Activated CD8-positive, alpha-beta T cell treated with anti-CD3 and anti-CD28 coated beads, Interleukin-2, amount 10 ng/mL, durations not matched to agents 7 days and 5 days (primary cell): ENCODE measurements around the gene CENPN. TPM values are rescaled to one million over a fixed set of nuclear protein-coding genes. Genes with fewer than 3 reads are reported as not detected.
A peak's percentile ranks its signal among the peaks of the same experiment; 100 is the strongest.

Experiments
- ATAC-seq: fragments of 150-1000 bp; cut with Tn5 transposase; one replicate; pipeline ENCODE4 v1.10.0; 2021; ENCODE audit warnings: moderate library complexity
- CTCF ChIA-PET: fragments of 350-600 bp; sonication (Branson Sonifier 250); formaldehyde crosslinking; loops from one replicate; lab custom pipeline; 2021; ENCODE audit warnings: antibody characterized with exemption; lab: Charles Lee
- POLR2A ChIA-PET: fragments of 350-600 bp; sonication (Branson Sonifier 250); formaldehyde crosslinking; loops from one replicate; lab custom pipeline; 2021; ENCODE audit warnings: antibody characterized with exemption; lab: Charles Lee
- DNase-seq: peaks from one replicate; pipeline ENCODE4 v3.0.0-alpha.2; 2020
- H3K27ac Mint-ChIP-seq: one replicate; pipeline ENCODE4 v1.8.0; 2021; ENCODE audit warnings: mild to moderate bottlenecking, mixed read lengths
- H3K27me3 Mint-ChIP-seq: one replicate; pipeline ENCODE4 v1.8.0; 2021; ENCODE audit warnings: low read depth, mixed read lengths
- H3K36me3 Mint-ChIP-seq: one replicate; pipeline ENCODE4 v1.8.0; 2021; ENCODE audit warnings: low read depth, mixed read lengths
- H3K4me1 Mint-ChIP-seq: one replicate; pipeline ENCODE4 v1.8.0; 2021; ENCODE audit warnings: low read depth, mixed read lengths
- H3K4me3 Mint-ChIP-seq: one replicate; pipeline ENCODE4 v1.8.0; 2021; ENCODE audit warnings: mild to moderate bottlenecking, mixed read lengths
- H3K9me3 Mint-ChIP-seq: one replicate; pipeline ENCODE4 v1.8.0; 2022; ENCODE audit warnings: mixed read lengths; ENCODE audit not compliant: insufficient read depth
- total RNA-seq, 2 experiments: library from RNA; stranded (reverse); gene quantifications; one replicate each; pipeline ENCODE4 v1.2.3, GENCODE V29; 2021

The CENPN gene
- 10 to 100 TPM; 65.2 to 67.2 TPM for total RNA-seq

DNA sequence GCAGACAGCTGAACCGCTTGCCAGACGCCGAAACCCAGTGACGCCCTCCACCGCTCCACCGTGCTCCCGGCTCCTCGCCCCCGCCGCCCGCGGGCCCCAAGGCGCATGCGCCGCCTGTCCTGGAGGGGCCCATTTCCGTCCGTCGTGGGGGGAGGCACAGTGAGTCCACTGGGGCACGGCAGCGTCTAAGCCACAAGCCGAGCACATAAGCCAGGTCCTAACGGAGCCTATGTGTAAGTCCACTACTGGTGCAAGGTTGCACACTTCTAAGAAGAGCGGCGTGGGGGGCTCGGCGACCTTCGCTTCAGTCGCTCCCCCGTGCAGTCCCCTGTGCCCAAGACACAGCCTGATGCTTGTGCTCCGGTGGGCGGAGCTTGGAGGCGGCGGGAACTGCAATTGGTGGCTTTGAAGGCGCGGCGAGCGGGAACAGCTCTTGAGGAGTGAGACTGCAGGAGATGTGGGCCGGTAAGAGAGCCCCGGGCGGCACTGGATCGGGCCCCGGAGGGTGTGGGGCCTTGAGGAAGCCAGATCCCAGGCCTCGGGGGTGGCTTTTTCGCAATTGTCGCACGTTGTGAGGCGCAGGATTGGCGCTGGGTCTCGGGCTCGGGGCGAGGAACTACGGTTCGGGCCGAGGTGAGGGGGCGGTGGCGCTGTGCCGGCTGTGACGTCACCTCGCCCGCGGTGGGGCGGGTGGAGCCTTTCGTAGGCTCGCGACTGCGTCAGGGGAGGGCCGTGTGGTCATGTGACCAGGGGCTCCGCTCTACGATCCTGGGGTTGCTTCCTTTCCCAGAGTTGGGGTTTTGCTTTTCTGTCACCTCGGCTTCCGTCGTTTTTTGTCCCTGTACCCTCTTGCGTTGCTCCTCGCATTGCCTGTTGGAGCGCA lies at the start of gene CENPN, which contains the start of gene CMC2:
CENPN (plus strand) TSS at position 402 of the 883 bp plus-strand sequence. CDS start 4,726 bp downstream, outside the sequence.
CMC2 (minus strand) TSS at position 73 of the 883 bp plus-strand sequence. CDS start 9,491 bp downstream, outside the sequence.
- peaks cover 30% of the 10 kb centered on the region for H3K36me3 Mint-ChIP-seq
- ATAC-seq (peak; percentile 87), DNase-seq (peak; percentile 98)
- H3K27ac Mint-ChIP-seq = peak within 1 kb of the TSS; percentile 100
- POLR2A ChIA-PET = interaction anchor here (0.7 to 1.8 kb wide), 7 partner anchors 10 to 70 kb away, joined by 3 to 17 read pairs (median 3); partner anchors contain the start of genes ATMIN and C16orf46
- CTCF ChIA-PET = interaction anchor here (0.6 to 2.0 kb wide), 5 partner anchors 11 to 29 kb away, joined by 3 to 13 read pairs (median 3); partner anchors contain the start of gene ATMIN
- no peaks in the 10 kb centered on the region for H3K27me3 Mint-ChIP-seq
- H3K4me1 Mint-ChIP-seq = peaks cover 48% of the 10 kb centered on the region
- no peaks in the 10 kb centered on the region for H3K9me3 Mint-ChIP-seq
- H3K4me3 Mint-ChIP-seq = peak within 1 kb of the TSS; percentile 87

GRCh38 chr16:80958284-80958683 lies 48.7 kb upstream of the CENPN start:
- ChIA-PET POLR2A (no interaction called here), CTCF (no interaction called here)
- Mint-ChIP-seq H3K4me3 (no peak overlapping the region), H3K27ac (no peak overlapping the region), H3K9me3 (peaks cover 33% of the 10 kb centered on the region), H3K27me3 (no peaks in the 10 kb centered on the region), H3K36me3 (peaks cover 7% of the 10 kb centered on the region), H3K4me1 (no peaks in the 10 kb centered on the region)
- no peak for ATAC-seq
- no peak for DNase-seq

DNA sequence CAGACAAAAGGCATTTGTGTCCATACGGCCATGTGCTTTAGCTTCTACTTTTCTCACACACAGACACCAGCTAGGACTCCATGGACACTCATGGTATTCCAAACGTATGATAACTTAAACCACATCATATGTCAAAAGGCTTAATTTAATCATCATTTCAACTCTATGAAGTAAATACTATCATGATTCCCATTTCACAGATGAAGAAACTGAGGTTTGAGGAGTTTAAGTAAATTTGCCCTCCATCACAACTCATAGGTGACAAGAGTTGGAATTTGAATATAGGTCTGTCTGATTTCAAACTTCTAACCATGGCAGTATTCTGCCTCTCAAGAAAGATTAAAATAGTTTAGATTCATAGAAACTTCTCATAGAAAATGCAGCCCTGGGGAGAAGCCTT lies 44.1 kb upstream of the CENPN start:
- Mint-ChIP-seq H3K36me3 (peaks cover 5% of the 10 kb centered on the region), H3K4me1 (no peaks in the 10 kb centered on the region), H3K27me3 (no peaks in the 10 kb centered on the region), H3K27ac (no peak overlapping the region), H3K9me3 (peaks cover 21% of the 10 kb centered on the region), H3K4me3 (no peak overlapping the region)
- ChIA-PET CTCF (no interaction called here), POLR2A (no interaction called here)
- ATAC-seq (no peak), DNase-seq (no peak)

GRCh38 chr16:80964351-80964750 lies 42.7 kb upstream of the CENPN start:
- Mint-ChIP-seq H3K36me3 (peaks cover 5% of the 10 kb centered on the region), H3K4me1 (no peaks in the 10 kb centered on the region), H3K9me3 (peaks cover 9% of the 10 kb centered on the region), H3K27me3 (no peaks in the 10 kb centered on the region), H3K27ac (no peak overlapping the region), H3K4me3 (no peak overlapping the region)
- ATAC-seq = no peak
- DNase-seq = no peak
- ChIA-PET POLR2A (no interaction called here), CTCF (no interaction called here)

GRCh38 chr16:80966617-80967016 lies 40.4 kb upstream of the CENPN start:
- Mint-ChIP-seq H3K9me3 (no peaks in the 10 kb centered on the region), H3K4me3 (no peak overlapping the region), H3K27ac (no peak overlapping the region), H3K4me1 (no peaks in the 10 kb centered on the region), H3K27me3 (no peaks in the 10 kb centered on the region), H3K36me3 (peaks cover 9% of the 10 kb centered on the region)
- ATAC-seq (no peak), DNase-seq (no peak)
- ChIA-PET POLR2A (no interaction called here), CTCF (interaction anchor here (1.3 to 2.6 kb wide), 3 partner anchors 8 to 38 kb away, joined by 4 to 7 read pairs (median 4); no protein-coding TSS in a partner anchor)

- Mint-ChIP-seq H3K9me3 (no peaks in the 10 kb centered on the region), H3K4me1 (no peaks in the 10 kb centered on the region), H3K4me3 (no peak overlapping the region), H3K36me3 (peaks cover 9% of the 10 kb centered on the region), H3K27me3 (no peaks in the 10 kb centered on the region), H3K27ac (no peak overlapping the region)
- DNase-seq (no peak), ATAC-seq (no peak)
- ChIA-PET CTCF (no interaction called here), POLR2A (no interaction called here)
Measured at GRCh38 chr16:80968386-80969113, 38.5 kb upstream of the CENPN start.

- Mint-ChIP-seq H3K36me3 (peaks cover 11% of the 10 kb centered on the region), H3K4me1 (no peaks in the 10 kb centered on the region), H3K27ac (no peak overlapping the region), H3K9me3 (no peaks in the 10 kb centered on the region), H3K4me3 (no peak overlapping the region), H3K27me3 (no peaks in the 10 kb centered on the region)
- DNase-seq (no peak), ATAC-seq (no peak)
- ChIA-PET POLR2A (no interaction called here), CTCF (no interaction called here)
Measured at GRCh38 chr16:80969114-80969484, 37.9 kb upstream of the CENPN start.

- DNase-seq = no peak
- ChIA-PET POLR2A (no interaction called here), CTCF (interaction anchor here (1.0 kb wide), 1 partner anchor 33 kb away, joined by 3 read pairs; no protein-coding TSS in a partner anchor)
- Mint-ChIP-seq H3K4me1 (no peaks in the 10 kb centered on the region), H3K27me3 (no peaks in the 10 kb centered on the region), H3K9me3 (no peaks in the 10 kb centered on the region), H3K27ac (no peak overlapping the region), H3K4me3 (no peak overlapping the region), H3K36me3 (peaks cover 28% of the 10 kb centered on the region)
- ATAC-seq = peak; percentile 19
Measured at GRCh38 chr16:80971819-80972218, 35.2 kb upstream of the CENPN start.

DNA sequence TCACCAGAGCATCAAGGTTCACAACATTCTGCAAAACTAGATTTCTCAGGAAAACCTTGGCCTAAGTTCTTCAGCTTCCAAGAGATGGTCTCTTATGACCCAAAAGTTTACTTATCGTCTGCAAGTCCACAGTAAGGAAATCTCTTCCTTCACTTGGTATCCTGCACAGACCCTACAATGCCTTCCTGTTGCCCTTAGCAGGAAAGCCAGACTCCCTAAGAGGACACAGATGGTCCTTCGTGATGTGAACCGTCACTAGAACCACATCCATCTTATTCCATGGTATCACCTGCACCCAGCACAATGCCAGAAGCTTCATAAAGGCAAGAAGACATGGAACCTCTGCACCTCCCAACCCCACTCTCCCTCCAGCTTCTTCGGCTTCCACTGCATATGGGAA lies 34.4 kb upstream of the CENPN start:
- no peak overlapping the region for H3K4me3 Mint-ChIP-seq
- H3K4me1 Mint-ChIP-seq = no peaks in the 10 kb centered on the region
- peaks cover 30% of the 10 kb centered on the region for H3K36me3 Mint-ChIP-seq
- no peaks in the 10 kb centered on the region for H3K27me3 Mint-ChIP-seq
- ChIA-PET CTCF (interaction anchor here (1.0 kb wide), 1 partner anchor 32 kb away, joined by 3 read pairs; no protein-coding TSS in a partner anchor), POLR2A (no interaction called here)
- ATAC-seq (no peak), DNase-seq (no peak)
- no peak overlapping the region for H3K27ac Mint-ChIP-seq
- no peaks in the 10 kb centered on the region for H3K9me3 Mint-ChIP-seq

- DNase-seq (no peak), ATAC-seq (no peak)
- POLR2A ChIA-PET = no interaction called here
- Mint-ChIP-seq H3K27ac (no peak overlapping the region), H3K9me3 (no peaks in the 10 kb centered on the region), H3K36me3 (peaks cover 28% of the 10 kb centered on the region), H3K27me3 (no peaks in the 10 kb centered on the region), H3K4me1 (no peaks in the 10 kb centered on the region), H3K4me3 (no peak overlapping the region)
- CTCF ChIA-PET = interaction anchor here (0.8 to 1.7 kb wide), 9 partner anchors 8 to 62 kb away, joined by 3 to 8 read pairs (median 4); partner anchors contain the start of gene ATMIN
Measured at GRCh38 chr16:80973991-80974390, 33.0 kb upstream of the CENPN start.

DNA sequence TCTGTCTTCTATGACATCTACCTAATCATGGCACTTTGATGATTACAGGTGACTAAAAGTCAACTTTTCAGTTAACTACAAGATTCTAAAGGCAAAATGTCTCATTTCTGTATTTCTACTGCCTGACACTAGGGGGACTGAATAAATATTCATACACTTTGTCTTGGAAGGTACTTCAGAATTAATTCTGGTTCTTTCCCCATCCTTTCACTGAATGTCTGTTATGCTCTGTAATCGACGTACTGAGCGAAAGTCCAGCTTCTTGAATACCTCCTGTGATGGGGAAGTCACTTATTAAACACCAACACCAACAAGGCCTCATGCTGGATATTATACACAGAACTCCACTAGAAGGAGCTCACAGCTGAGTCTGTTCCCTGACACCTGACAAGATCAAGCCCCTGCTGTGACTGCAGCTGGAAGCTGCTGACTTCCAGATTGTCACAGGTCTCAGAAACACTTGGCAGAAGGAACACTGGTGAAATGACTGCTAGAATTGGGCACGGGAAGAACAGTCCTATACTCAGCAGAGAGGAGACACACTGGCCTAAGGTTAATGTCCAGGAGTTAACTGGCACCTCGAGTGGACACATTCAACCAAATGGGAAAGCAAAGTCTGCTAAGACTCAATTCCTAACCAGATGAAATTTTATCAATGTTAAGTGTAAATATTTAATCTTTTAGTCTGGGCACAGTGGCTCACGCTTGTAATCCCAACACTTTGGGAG lies 32.2 kb upstream of the CENPN start:
- Mint-ChIP-seq H3K4me1 (no peaks in the 10 kb centered on the region), H3K9me3 (no peaks in the 10 kb centered on the region), H3K27ac (no peak overlapping the region), H3K4me3 (no peak overlapping the region), H3K36me3 (peaks cover 28% of the 10 kb centered on the region), H3K27me3 (no peaks in the 10 kb centered on the region)
- POLR2A ChIA-PET = no interaction called here
- DNase-seq (no peak), ATAC-seq (no peak)
- CTCF ChIA-PET = interaction anchor here (0.7 to 1.7 kb wide), 11 partner anchors 8 to 61 kb away, joined by 3 to 8 read pairs (median 4); partner anchors contain the start of gene ATMIN
